ENCODE results near the gene RAF1. TPM values are rescaled to one million over a fixed set of nuclear protein-coding genes. Genes with fewer than 3 reads are reported as not detected.
A peak's percentile ranks its signal among the peaks of the same experiment; 100 is the strongest.

Gene RAF1
- total and polyA plus RNA-seq, 9 of the 15 experiments (the other 6 are each of a cell fraction or from before 2014, with no cell fraction given): 28.0 to 183 (median 85.6) TPM

DNA sequence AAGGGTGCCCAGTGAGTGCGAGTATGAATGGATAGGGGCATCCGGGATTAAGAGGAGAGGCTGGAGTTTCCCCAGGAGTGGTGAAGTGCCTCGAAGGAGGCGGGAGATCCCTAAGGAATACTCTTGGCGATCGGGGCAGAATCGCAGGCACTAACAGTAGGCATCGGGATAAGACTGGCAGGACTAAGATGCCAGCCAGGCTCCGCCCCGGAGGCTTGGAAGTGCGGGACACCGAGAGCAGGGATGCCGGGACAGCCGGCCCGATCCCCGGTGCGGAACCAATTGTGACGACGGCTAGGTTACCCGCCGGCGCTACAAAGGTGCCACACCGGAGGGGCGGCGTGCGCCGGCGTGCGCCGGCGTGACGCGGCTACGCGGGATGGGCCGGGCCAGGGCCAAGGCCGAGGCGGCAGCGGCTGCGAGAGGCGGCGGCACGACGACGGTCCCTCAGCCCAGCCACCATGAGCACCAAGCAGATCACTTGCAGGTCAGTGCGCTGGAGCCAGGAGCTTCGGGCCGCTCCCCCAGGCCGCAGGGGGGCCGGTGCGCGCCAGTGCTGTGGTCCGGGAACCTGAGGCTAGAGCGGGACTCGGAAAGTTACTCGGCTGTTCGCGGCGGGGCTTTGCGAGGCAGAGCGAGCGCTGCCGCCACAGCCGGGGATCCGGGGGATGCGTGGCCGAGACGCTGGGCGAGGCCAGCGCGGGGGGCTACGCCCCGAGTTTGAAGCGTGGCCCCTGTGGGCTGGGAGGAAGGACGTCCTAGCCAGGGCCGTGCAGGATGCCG, 107.0 kb downstream of the RAF1 start, which contains the start of gene MKRN2 (continued):
- TF ChIP-seq ZNF175 (CRISPR knock-in tag; IDR thresholded peaks at IDR 0.05; ENCODE audit: low read depth) (no peak), DMBX1 (CRISPR knock-in tag; IDR thresholded peaks at IDR 0.05; ENCODE audit: borderline replicate concordance) (peak; percentile 38; the same call in 1 of the 2 replicates), SRSF7 (optimal IDR thresholded peaks at IDR 0.05; ENCODE audit: low read depth, low read length) (no peak), ZNF785 (CRISPR knock-in tag; IDR thresholded peaks at IDR 0.05) (no peak), GTF2A2 (tag; IDR thresholded peaks at IDR 0.05) (peak; percentile 74; the same call in 1 of the 2 replicates), ZNF609 (CRISPR knock-in tag; IDR thresholded peaks at IDR 0.05; ENCODE audit: borderline replicate concordance) (peak; percentile 88; the same call in 1 of the 2 replicates), KDM2B (CRISPR knock-in tag; IDR thresholded peaks at IDR 0.05) (peak; percentile 90), E2F3 (CRISPR knock-in tag; IDR thresholded peaks at IDR 0.05) (peak; percentile 40; the same call in 1 of the 2 replicates), HDAC3 (IDR thresholded peaks at IDR 0.05; ENCODE audit: borderline replicate concordance, partially characterized antibody) (no peak), ZC3H8 (IDR thresholded peaks at IDR 0.05) (no peak), EP300 (IDR thresholded peaks at IDR 0.05; ENCODE audit: low read length) (peak; percentile 70), ETV6 (IDR thresholded peaks at IDR 0.05; ENCODE audit: borderline replicate concordance in 1 of 2, low read depth in 2 of 2, low read length in 1 of 2) (peak in 1 of 2 experiments; percentile 56; a peak in 1 of 4 replicates), ETV6 (CRISPR knock-in tag; IDR thresholded peaks at IDR 0.05; ENCODE audit: borderline replicate concordance) (no peak), STAT6 (CRISPR knock-in tag; IDR thresholded peaks at IDR 0.05) (0 out of 2 replicates have a peak, but pooled peaks have one; percentile 53), ZNF143 (CRISPR knock-in tag; IDR thresholded peaks at IDR 0.05) (no peak), FOXP1 (CRISPR knock-in tag; IDR thresholded peaks at IDR 0.05) (peak; percentile 93; the same call in 1 of the 2 replicates), ZNF263 (CRISPR knock-in tag; IDR thresholded peaks at IDR 0.05; ENCODE audit: borderline replicate concordance) (peak; percentile 69; the same call in 1 of the 2 replicates), ETV5 (CRISPR knock-in tag; IDR thresholded peaks at IDR 0.05; ENCODE audit: low read depth) (peak; percentile 74; the same call in 1 of the 2 replicates)
- TF ChIP-seq, protein P1, sequence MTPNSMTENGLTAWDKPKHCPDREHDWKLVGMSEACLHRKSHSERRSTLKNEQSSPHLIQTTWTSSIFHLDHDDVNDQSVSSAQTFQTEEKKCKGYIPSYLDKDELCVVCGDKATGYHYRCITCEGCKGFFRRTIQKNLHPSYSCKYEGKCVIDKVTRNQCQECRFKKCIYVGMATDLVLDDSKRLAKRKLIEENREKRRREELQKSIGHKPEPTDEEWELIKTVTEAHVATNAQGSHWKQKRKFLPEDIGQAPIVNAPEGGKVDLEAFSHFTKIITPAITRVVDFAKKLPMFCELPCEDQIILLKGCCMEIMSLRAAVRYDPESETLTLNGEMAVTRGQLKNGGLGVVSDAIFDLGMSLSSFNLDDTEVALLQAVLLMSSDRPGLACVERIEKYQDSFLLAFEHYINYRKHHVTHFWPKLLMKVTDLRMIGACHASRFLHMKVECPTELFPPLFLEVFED (CRISPR knock-in tag; conservative IDR thresholded peaks at IDR 0.05): no peak

Measured in K562 (cell line).